Stimulated activated CD4-positive, alpha-beta T cell treated with anti-CD3 and anti-CD28 coated beads, Interleukin-15, amount 100 ng/mL, for 48 hours (primary cell): Measurements from ENCODE around the gene MROH2B.

Experiments
- DNase-seq, 2 donors: peaks; one replicate each; pipeline ENCODE4 v3.0.0-alpha.2; 2020; ENCODE audit warnings: low read depth in 2 of 2

The MROH2B gene

GRCh38 chr5:40972434-40972833 lies 98.7 kb downstream of the MROH2B start:
- no peak for DNase-seq

- no peak for DNase-seq
These were observed 108.8 kb downstream of the MROH2B start for GRCh38 chr5:40962207-40962955.

GRCh38 chr5:40960037-40960436 lies 111.1 kb downstream of the MROH2B start:
- no peak for DNase-seq

- no peak for DNase-seq
These were observed 112.3 kb downstream of the MROH2B start for GRCh38 chr5:40958811-40959210.

GRCh38 chr5:40957048-40957447 lies 114.1 kb downstream of the MROH2B start:
- no peak for DNase-seq

- no peak for DNase-seq
These were observed 115.8 kb downstream of the MROH2B start for GRCh38 chr5:40955313-40955712.
